ENCODE results near the gene KIF23.

Gene KIF23

DNA sequence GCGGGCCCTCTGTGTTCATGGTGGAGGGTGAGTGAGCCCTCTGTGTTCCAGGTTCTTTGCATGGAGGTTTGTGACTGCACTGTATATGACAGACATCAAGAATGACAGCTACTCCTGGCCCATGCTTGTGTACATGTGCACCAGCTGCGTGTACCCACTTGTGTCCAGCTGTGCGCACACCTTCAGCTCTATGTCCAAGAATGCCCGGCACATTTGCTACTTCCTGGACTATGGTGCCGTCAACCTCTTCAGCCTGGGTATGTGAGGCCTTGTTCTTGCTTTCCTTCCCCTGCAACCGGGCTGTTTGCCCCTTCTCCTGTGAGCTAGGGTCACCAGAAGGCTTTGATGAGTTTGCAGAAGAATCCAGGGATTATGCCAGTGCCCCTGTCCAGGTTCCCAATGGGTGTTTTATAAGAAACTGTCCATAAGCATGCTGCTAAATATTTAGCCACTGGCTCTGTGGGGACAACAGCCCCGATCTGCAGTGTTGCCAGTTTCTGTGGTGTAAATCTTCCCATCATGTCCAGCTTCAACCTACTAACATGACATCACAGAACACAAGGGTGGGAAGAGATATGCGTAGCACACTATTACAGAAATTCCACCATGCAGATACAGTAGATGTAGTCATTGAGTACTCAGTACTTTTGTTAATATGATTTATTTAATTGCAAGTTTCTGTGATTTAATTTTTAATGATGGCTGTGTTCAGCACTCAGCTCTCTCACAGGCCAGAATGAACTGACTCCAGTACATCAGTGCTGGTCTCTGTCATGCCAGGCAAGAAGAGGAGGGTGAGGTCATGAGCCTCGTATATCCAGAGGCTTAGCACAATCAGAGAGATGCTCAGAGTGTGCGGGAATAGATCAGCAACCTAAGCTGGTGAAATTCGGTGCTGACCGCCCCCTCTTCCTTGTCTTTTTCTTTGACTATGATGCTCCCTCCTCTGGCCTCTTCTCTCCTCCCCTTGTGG lies 29.2 kb upstream of the KIF23 start:
- no peak overlapping the region for H3K4me3 ChIP-seq (IDR thresholded peaks at IDR 0.05; ENCODE audit: insufficient read depth, low read depth, low read length)
- H3K4me1 ChIP-seq (ENCODE audit: low read depth, poor library complexity, severe bottlenecking), result no peaks in the 10 kb centered on the region
- no peak overlapping the region for H3K27ac ChIP-seq
- TF ChIP-seq, protein P1, sequence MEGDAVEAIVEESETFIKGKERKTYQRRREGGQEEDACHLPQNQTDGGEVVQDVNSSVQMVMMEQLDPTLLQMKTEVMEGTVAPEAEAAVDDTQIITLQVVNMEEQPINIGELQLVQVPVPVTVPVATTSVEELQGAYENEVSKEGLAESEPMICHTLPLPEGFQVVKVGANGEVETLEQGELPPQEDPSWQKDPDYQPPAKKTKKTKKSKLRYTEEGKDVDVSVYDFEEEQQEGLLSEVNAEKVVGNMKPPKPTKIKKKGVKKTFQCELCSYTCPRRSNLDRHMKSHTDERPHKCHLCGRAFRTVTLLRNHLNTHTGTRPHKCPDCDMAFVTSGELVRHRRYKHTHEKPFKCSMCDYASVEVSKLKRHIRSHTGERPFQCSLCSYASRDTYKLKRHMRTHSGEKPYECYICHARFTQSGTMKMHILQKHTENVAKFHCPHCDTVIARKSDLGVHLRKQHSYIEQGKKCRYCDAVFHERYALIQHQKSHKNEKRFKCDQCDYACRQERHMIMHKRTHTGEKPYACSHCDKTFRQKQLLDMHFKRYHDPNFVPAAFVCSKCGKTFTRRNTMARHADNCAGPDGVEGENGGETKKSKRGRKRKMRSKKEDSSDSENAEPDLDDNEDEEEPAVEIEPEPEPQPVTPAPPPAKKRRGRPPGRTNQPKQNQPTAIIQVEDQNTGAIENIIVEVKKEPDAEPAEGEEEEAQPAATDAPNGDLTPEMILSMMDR (conservative IDR thresholded peaks at IDR 0.05; ENCODE audit: low read depth, low read length), result no peak
- H3K9ac ChIP-seq, result no peak overlapping the region
- H2AFZ ChIP-seq (ENCODE audit: low read depth), result no peak overlapping the region
- no peaks in the 10 kb centered on the region for H3K36me3 ChIP-seq (ENCODE audit: insufficient read depth)
- H3K79me2 ChIP-seq (ENCODE audit: insufficient read depth, low read depth), result no peaks in the 10 kb centered on the region
- H3K27me3 ChIP-seq (ENCODE audit: insufficient read depth, low read depth), result no peaks in the 10 kb centered on the region
- no peaks in the 10 kb centered on the region for H4K20me1 ChIP-seq (ENCODE audit: insufficient read depth)
- no peak overlapping the region for H3K4me2 ChIP-seq

DNA sequence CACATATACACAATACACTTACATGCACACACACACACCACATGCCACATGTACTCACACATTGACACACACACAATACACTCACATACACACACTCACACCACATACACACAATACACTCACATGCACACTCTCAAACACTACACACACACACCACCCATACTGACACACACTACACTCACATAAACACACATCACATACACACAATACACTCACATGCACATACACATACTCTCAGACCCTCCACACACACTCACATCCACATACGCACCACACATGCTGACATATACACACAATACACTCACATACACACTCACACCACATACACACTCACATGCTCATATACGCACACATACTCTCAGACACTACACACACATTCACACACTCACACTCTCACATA lies 28.3 kb upstream of the KIF23 start:
- Histone ChIP-seq H3K4me2 (no peak overlapping the region), H3K27me3 (ENCODE audit: insufficient read depth, low read depth) (no peaks in the 10 kb centered on the region), H2AFZ (ENCODE audit: low read depth) (no peak overlapping the region), H3K27ac (no peak overlapping the region), H3K79me2 (ENCODE audit: insufficient read depth, low read depth) (no peaks in the 10 kb centered on the region), H4K20me1 (ENCODE audit: insufficient read depth) (no peaks in the 10 kb centered on the region), H3K4me1 (ENCODE audit: low read depth, poor library complexity, severe bottlenecking) (no peaks in the 10 kb centered on the region), H3K9ac (no peak overlapping the region), H3K36me3 (ENCODE audit: insufficient read depth) (no peaks in the 10 kb centered on the region), H3K4me3 (IDR thresholded peaks at IDR 0.05; ENCODE audit: insufficient read depth, low read depth, low read length) (no peak overlapping the region)
- TF ChIP-seq, protein P1 (conservative IDR thresholded peaks at IDR 0.05; ENCODE audit: low read depth, low read length), result no peak

DNA sequence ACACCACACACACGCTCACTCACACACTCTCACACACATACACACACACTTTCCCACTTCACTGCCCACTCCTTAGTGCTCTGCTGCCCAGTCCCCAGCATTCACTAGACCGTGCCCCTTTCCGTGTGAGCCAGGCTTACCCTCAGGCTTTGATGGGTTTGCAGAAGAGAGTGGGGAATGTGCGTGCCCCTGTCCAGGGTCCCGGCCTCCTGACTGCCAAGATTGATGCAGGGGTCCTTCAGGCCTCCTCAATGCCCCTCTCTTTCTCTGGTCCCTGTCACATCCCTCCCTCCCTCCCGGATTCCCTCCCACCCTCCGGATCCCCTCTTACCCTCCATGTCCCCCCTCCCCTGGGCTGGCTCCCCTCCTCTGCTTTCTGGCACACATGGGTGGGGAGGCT lies 27.9 kb upstream of the KIF23 start:
- TF ChIP-seq, protein P1 (conservative IDR thresholded peaks at IDR 0.05; ENCODE audit: low read depth, low read length), result no peak
- no peaks in the 10 kb centered on the region for H4K20me1 ChIP-seq (ENCODE audit: insufficient read depth)
- no peak overlapping the region for H3K4me2 ChIP-seq

DNA sequence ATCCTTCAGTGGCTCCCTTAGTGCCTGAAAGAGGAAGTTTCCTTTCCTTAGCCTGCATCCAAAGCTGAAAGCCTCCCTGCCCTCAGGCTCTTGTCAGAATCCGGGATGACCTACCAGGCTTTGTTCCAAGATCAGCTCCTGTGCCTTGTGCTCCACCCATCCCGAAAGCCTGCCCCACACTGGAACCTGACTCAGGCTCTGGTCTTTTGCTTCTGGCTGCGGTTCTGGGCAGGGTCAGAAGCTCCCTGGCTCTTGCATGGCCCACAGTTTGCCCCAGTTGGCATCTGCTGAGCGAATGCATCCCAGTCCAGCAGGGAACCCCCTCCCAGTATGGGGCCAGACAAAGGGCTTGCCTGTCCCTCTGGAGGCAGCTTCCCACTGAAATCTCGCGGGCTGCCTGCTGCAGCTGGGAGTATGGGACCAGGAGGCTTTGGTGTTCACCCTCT lies 25.9 kb upstream of the KIF23 start:
- no peak overlapping the region for H3K27ac ChIP-seq
- no peaks in the 10 kb centered on the region for H4K20me1 ChIP-seq (ENCODE audit: insufficient read depth)
- no peaks in the 10 kb centered on the region for H3K4me1 ChIP-seq (ENCODE audit: low read depth, poor library complexity, severe bottlenecking)
- no peak overlapping the region for H3K4me3 ChIP-seq (IDR thresholded peaks at IDR 0.05; ENCODE audit: insufficient read depth, low read depth, low read length)
- H2AFZ ChIP-seq (ENCODE audit: low read depth), result no peak overlapping the region
- H3K9ac ChIP-seq, result no peak overlapping the region
- TF ChIP-seq, protein P1 (conservative IDR thresholded peaks at IDR 0.05; ENCODE audit: low read depth, low read length), result no peak
- H3K4me2 ChIP-seq, result no peak overlapping the region
- H3K79me2 ChIP-seq (ENCODE audit: insufficient read depth, low read depth), result no peaks in the 10 kb centered on the region
- no peaks in the 10 kb centered on the region for H3K27me3 ChIP-seq (ENCODE audit: insufficient read depth, low read depth)
- H3K36me3 ChIP-seq (ENCODE audit: insufficient read depth), result no peaks in the 10 kb centered on the region

More for the DNA sequence above, 27.9 kb upstream of the KIF23 start:
- H3K36me3 ChIP-seq (ENCODE audit: insufficient read depth), result no peaks in the 10 kb centered on the region
- H3K27ac ChIP-seq, result no peak overlapping the region
- H3K79me2 ChIP-seq (ENCODE audit: insufficient read depth, low read depth), result no peaks in the 10 kb centered on the region
- no peaks in the 10 kb centered on the region for H3K27me3 ChIP-seq (ENCODE audit: insufficient read depth, low read depth)
- H3K9ac ChIP-seq, result no peak overlapping the region
- no peak overlapping the region for H2AFZ ChIP-seq (ENCODE audit: low read depth)
- H3K4me3 ChIP-seq (IDR thresholded peaks at IDR 0.05; ENCODE audit: insufficient read depth, low read depth, low read length), result no peak overlapping the region
- no peaks in the 10 kb centered on the region for H3K4me1 ChIP-seq (ENCODE audit: low read depth, poor library complexity, severe bottlenecking)
